22Rv1 (cell line): ENCODE measurements around the gene CCDC68.

ENCODE experiments used
- CTCF ChIP-seq: fragments of 450-650 bp; IDR thresholded peaks from 2 replicates; pipeline ENCODE4 v1.5.1; 2017; ENCODE audit warnings: mild to moderate bottlenecking
- ZFX ChIP-seq: fragments of 450-650 bp; IDR thresholded peaks from 2 replicates; pipeline ENCODE4 v1.6.1; 2017; ENCODE audit warnings: antibody characterized with exemption, borderline replicate concordance

- TF ChIP-seq CTCF (no peak), ZFX (no peak)
Observed at GRCh38 chr18:54905629-54906028, 53.6 kb downstream of the CCDC68 start.
